Panc1 (cell line): ENCODE measurements around the gene PSMB7.

ENCODE experiments used
- CTCF ChIP-seq: fragments of 450-650 bp; IDR thresholded peaks from 2 replicates; pipeline ENCODE4 v1.5.1; 2017; ENCODE audit warnings: mild to moderate bottlenecking
- POLR2AphosphoS5 ChIP-seq: IDR thresholded peaks from 2 replicates; pipeline ENCODE4 v1.6.1; 2012; ENCODE audit warnings: mild to moderate bottlenecking, low read depth, low read length, moderate library complexity
- REST ChIP-seq, 2 experiments: IDR thresholded peaks; 2 replicates each; pipeline ENCODE4 v1.6.1; 2011 to 2012; ENCODE audit warnings: low read depth in 2 of 2, control low read depth in 1 of 2, low read length in 1 of 2, mild to moderate bottlenecking in 1 of 2, moderate library complexity in 1 of 2; ENCODE audit not compliant: insufficient read depth in 1 of 2

GRCh38 chr9:124457079-124457886 lies 42.0 kb upstream of the PSMB7 start:
- TF ChIP-seq POLR2AphosphoS5 (no peak), CTCF (no peak), REST (IDR thresholded peaks at IDR 0.05; ENCODE audit: insufficient read depth in 1 of 2, low read depth in 2 of 2, low read length in 1 of 2) (no peak)
